A549 (cell line): Measurements from ENCODE around the gene MAPKAP1. TPM values are rescaled to one million over a fixed set of nuclear protein-coding genes. Genes with fewer than 3 reads are reported as not detected.

Source experiments
- ATAC-seq, 2 experiments: fragments of 200-7000 bp in 1 of 2; fragments of >200 bp in 1 of 2; cut with Nextera tagmentation in 1 of 2; cut with Tn5 transposase in 1 of 2; 3 replicates each; pipeline versions ENCODE4 v1.8.0 to v1.9.1; 2018 to 2020; ENCODE audit warnings: mild to moderate bottlenecking in 1 of 2, moderate library complexity in 1 of 2
- CTCF ChIA-PET: fragments of 300-600 bp; sonication (Branson Sonifier 250); formaldehyde crosslinking; extraction: SDS; loops from one replicate; lab custom pipeline; 2021; ENCODE audit warnings: antibody characterized with exemption, inconsistent platforms; lab: Yijun Ruan, JAX
- POLR2A ChIA-PET: fragments of 350-600 bp; formaldehyde crosslinking; extraction: SDS; loops from one replicate; lab custom pipeline; 2021; ENCODE audit warnings: antibody characterized with exemption, inconsistent platforms; lab: Yijun Ruan, JAX
- DNase-seq, 2 experiments: peaks; one replicate each; pipeline versions ENCODE4 v3.0.0 to v3.0.0-alpha.2; 2011 to 2016; ENCODE audit warnings: low read depth in 1 of 2, low spot score in 1 of 2
- FAIRE-seq: peaks from 2 replicates; lab custom pipeline; 2011; peaks lifted over from hg19 to GRCh38; lab: Jason Lieb, UNC
- H3K27ac ChIP-seq, 2 experiments: fragments of >200 bp; sonication (Bioruptor Twin); formaldehyde crosslinking; 3 replicates each; pipeline ENCODE4 v1.5.1; 2016 to 2017
- H3K4me1 ChIP-seq: fragments of >200 bp; sonication (Bioruptor Twin); formaldehyde crosslinking; 3 replicates; pipeline ENCODE4 v1.6.1; 2016
- H3K4me2 ChIP-seq: fragments of >200 bp; sonication (Bioruptor Twin); formaldehyde crosslinking; 3 replicates; pipeline ENCODE4 v1.6.1; 2016
- H3K4me3 ChIP-seq: fragments of >200 bp; sonication (Bioruptor Twin); formaldehyde crosslinking; 3 replicates; pipeline ENCODE4 v1.5.1; 2016
- H3K9me3 ChIP-seq: fragments of >200 bp; sonication (Bioruptor Twin); formaldehyde crosslinking; 3 replicates; pipeline ENCODE4 v1.6.1; 2016
- CBX2 ChIP-seq: fragments of 200-600 bp; sonication (generic); IDR thresholded peaks from 2 replicates; pipeline ENCODE4 v1.6.1; 2016; ENCODE audit warnings: low read depth, mild to moderate bottlenecking, borderline replicate concordance
- CHD2 ChIP-seq: fragments of 150-350 bp; IDR thresholded peaks from 2 replicates; pipeline ENCODE4 v1.6.1; 2014; ENCODE audit warnings: low read length; ENCODE audit not compliant: partially characterized antibody
- EHMT2 ChIP-seq: fragments of 200-600 bp; sonication (generic); IDR thresholded peaks from 2 replicates; pipeline ENCODE4 v1.6.1; 2016; ENCODE audit warnings: antibody characterized with exemption, low read depth, mild to moderate bottlenecking, moderate library complexity
- EP300 ChIP-seq, 2 experiments: fragments of >200 bp; sonication (Bioruptor Twin); formaldehyde crosslinking; IDR thresholded peaks; 2 replicates in 1 of 2; 3 replicates in 1 of 2; pipeline ENCODE4 v1.6.1; 2016 to 2017
- FOSB ChIP-seq: fragments of 250-450 bp; sonication (Bioruptor Pico); IDR thresholded peaks from 2 replicates; pipeline ENCODE4 v1.5.0; 2020; ENCODE audit warnings: mild to moderate bottlenecking, moderate library complexity
- FOSL2 ChIP-seq, 2 experiments: fragments of 450-650 bp in 1 of 2; fragments of >200 bp in 1 of 2; sonication (Bioruptor Twin) in 1 of 2; formaldehyde crosslinking; IDR thresholded peaks; 2 replicates each; pipeline versions ENCODE4 v1.5.0 to v1.6.1; 2016 to 2020; ENCODE audit warnings: mild to moderate bottlenecking in 1 of 2, moderate library complexity in 1 of 2
- GATA3 ChIP-seq: IDR thresholded peaks from 2 replicates; pipeline ENCODE4 v1.6.1; 2012; ENCODE audit warnings: borderline replicate concordance
- HMGXB4 ChIP-seq: fragments of 250-450 bp; sonication (Bioruptor Pico); IDR thresholded peaks from 2 replicates; pipeline ENCODE4 v1.5.0; 2021; ENCODE audit warnings: mild to moderate bottlenecking, moderate library complexity, borderline replicate concordance
- HOXB5 ChIP-seq: fragments of 250-450 bp; sonication (Bioruptor Pico); IDR thresholded peaks from 2 replicates; pipeline ENCODE4 v1.5.0; 2020; ENCODE audit warnings: mild to moderate bottlenecking, moderate library complexity
- KDM5A ChIP-seq: fragments of 200-600 bp; sonication (generic); IDR thresholded peaks from 2 replicates; pipeline ENCODE4 v1.6.1; 2016; ENCODE audit warnings: antibody characterized with exemption, mild to moderate bottlenecking
- NFE2L2 ChIP-seq: fragments of 150-350 bp; conservative IDR thresholded peaks from 2 replicates; pipeline ENCODE4 v1.6.1; 2014; ENCODE audit warnings: low read length
- NPAS2 ChIP-seq: fragments of 250-450 bp; sonication (Bioruptor Pico); IDR thresholded peaks from 2 replicates; pipeline ENCODE4 v1.8.0; 2022; ENCODE audit warnings: mild to moderate bottlenecking, moderate library complexity, borderline replicate concordance
- POLR2AphosphoS2 ChIP-seq: conservative IDR thresholded peaks from 2 replicates; pipeline ENCODE4 v1.6.1; 2012; ENCODE audit warnings: low read length, improper control_type of control experiment, inconsistent platforms
- RAD21 ChIP-seq, 2 experiments: fragments of >200 bp in 1 of 2; sonication (Bioruptor Twin) in 1 of 2; formaldehyde crosslinking in 1 of 2; IDR thresholded peaks in 1 of 2; conservative IDR thresholded peaks in 1 of 2; 2 replicates in 1 of 2; 3 replicates in 1 of 2; pipeline ENCODE4 v1.6.1; 2012 to 2018; ENCODE audit warnings: inconsistent platforms in 1 of 2
- SREBF2 ChIP-seq: fragments of 450-650 bp; IDR thresholded peaks from 2 replicates; pipeline ENCODE4 v1.6.1; 2014; ENCODE audit warnings: mild to moderate bottlenecking, moderate library complexity
- TFCP2L1 ChIP-seq: fragments of 250-450 bp; sonication (Bioruptor Pico); IDR thresholded peaks from 2 replicates; pipeline ENCODE4 v1.5.0; 2021; ENCODE audit warnings: mild to moderate bottlenecking
- TP53 ChIP-seq: fragments of 250-450 bp; sonication (Bioruptor Pico); IDR thresholded peaks from 2 replicates; pipeline ENCODE4 v1.5.0; 2021; ENCODE audit warnings: mild to moderate bottlenecking, moderate library complexity
- USF2 ChIP-seq: fragments of 450-650 bp; IDR thresholded peaks from 2 replicates; pipeline ENCODE4 v1.6.1; 2014; ENCODE audit warnings: antibody characterized with exemption
- ZSCAN20 ChIP-seq: fragments of 250-450 bp; sonication (Bioruptor Pico); IDR thresholded peaks from 2 replicates; pipeline ENCODE4 v1.8.0; 2022; ENCODE audit warnings: mild to moderate bottlenecking, moderate library complexity
- WGBS: methylation state at CpG from one replicate; pipeline ENCODE4 v1.1.6; 2017; ENCODE audit errors: missing lambda C conversion rate; 5-methylcytosine and 5-hydroxymethylcytosine counted together
- polyA plus RNA-seq, 4 experiments: library from polyadenylated mRNA; depleted of rRNA in 3 of 4; stranded (reverse); fragments of >200 nt; fragmentation: RNase III in 1 of 4; extraction: RNeasy Plus Mini Kit Qiagen cat#74134 plus additional on column Dnase treatment in 1 of 4; gene quantifications; 2 replicates in 3 of 4; 3 replicates in 1 of 4; pipeline ENCODE4 v1.2.3, GENCODE V29; 2011 to 2017
- TF ChIP-seq, protein P1 (sequence below): fragments of 250-450 bp; sonication (Bioruptor Pico); IDR thresholded peaks from 2 replicates; pipeline ENCODE4 v1.5.0; 2020; ENCODE audit warnings: low read depth, mild to moderate bottlenecking, moderate library complexity
- TF ChIP-seq, protein P2 (sequence below): fragments of >200 bp; sonication (Bioruptor Twin); formaldehyde crosslinking; IDR thresholded peaks from 2 replicates; pipeline ENCODE4 v1.6.1; 2016

MAPKAP1 gene
- polyA plus RNA-seq, 2 of the 4 experiments (the other 2 are of a cell fraction): 49.9 to 119 TPM

- ATAC-seq (peak in 1 of 2 experiments; percentile 23; a peak in 2 of 6 replicates), DNase-seq (peak in 1 of 2 experiments; percentile 18), FAIRE-seq (no peak)
- H3K27ac ChIP-seq: peak overlapping the region; percentile 16 to 43; a peak in 3 of 6 replicates
- no peak overlapping the region for H3K4me3 ChIP-seq
- WGBS: 71% methylated on average over 8 of the region's 8 CpGs
- ChIA-PET CTCF (no interaction called here), POLR2A (no interaction called here)
- no peaks in the 10 kb centered on the region for H3K9me3 ChIP-seq
- TF ChIP-seq, protein P1, sequence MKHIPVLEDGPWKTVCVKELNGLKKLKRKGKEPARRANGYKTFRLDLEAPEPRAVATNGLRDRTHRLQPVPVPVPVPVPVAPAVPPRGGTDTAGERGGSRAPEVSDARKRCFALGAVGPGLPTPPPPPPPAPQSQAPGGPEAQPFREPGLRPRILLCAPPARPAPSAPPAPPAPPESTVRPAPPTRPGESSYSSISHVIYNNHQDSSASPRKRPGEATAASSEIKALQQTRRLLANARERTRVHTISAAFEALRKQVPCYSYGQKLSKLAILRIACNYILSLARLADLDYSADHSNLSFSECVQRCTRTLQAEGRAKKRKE (CRISPR knock-in tag): no peak
- TF ChIP-seq CHD2: no peak
- TF ChIP-seq ZSCAN20 (CRISPR knock-in tag): no peak
- no peak for TF ChIP-seq FOSL2 (IDR thresholded peaks at IDR 0.05)
- TF ChIP-seq FOSL2 (CRISPR knock-in tag; IDR thresholded peaks at IDR 0.05): no peak
- no peak for TF ChIP-seq HMGXB4
- no peak for TF ChIP-seq HOXB5 (CRISPR knock-in tag)
- TF ChIP-seq TP53 (CRISPR knock-in tag): no peak
- TF ChIP-seq USF2: no peak
- TF ChIP-seq TFCP2L1 (CRISPR knock-in tag): no peak
- TF ChIP-seq KDM5A: no peak
- TF ChIP-seq, protein P2, sequence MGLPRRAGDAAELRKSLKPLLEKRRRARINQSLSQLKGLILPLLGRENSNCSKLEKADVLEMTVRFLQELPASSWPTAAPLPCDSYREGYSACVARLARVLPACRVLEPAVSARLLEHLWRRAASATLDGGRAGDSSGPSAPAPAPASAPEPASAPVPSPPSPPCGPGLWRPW: no peak
- TF ChIP-seq FOSB (CRISPR knock-in tag): no peak
- no peak for TF ChIP-seq NFE2L2
- no peak for TF ChIP-seq CBX2
- no peak for TF ChIP-seq RAD21 (conservative IDR thresholded peaks at IDR 0.05 in 1 of 2, IDR thresholded peaks at IDR 0.05 in 1 of 2)
- no peak for TF ChIP-seq POLR2AphosphoS2
- no peak for TF ChIP-seq EHMT2
- TF ChIP-seq NPAS2: no peak
- no peak for TF ChIP-seq SREBF2
- peak overlapping the region; percentile 10; the same call in 1 of the 3 replicates for H3K4me2 ChIP-seq
- H3K4me1 ChIP-seq: peaks cover 30% of the 10 kb centered on the region; the same call in 2 of the 3 replicates
Measured at GRCh38 chr9:125495172-125496119, 211.6 kb downstream of the MAPKAP1 start.

- no peaks in the 10 kb centered on the region for H3K9me3 ChIP-seq
- 92% methylated on average over 1 of the region's 1 CpG for WGBS
- peaks cover 30% of the 10 kb centered on the region; the same call in 2 of the 3 replicates for H3K4me1 ChIP-seq
- DNase-seq: no peak
- POLR2A ChIA-PET: no interaction called here
- H3K27ac ChIP-seq: no peak overlapping the region; a peak in 1 of 6 replicates
- H3K4me3 ChIP-seq: no peak overlapping the region
- no peak for FAIRE-seq
- ATAC-seq: peak in 1 of 2 experiments; percentile 48; a peak in 2 of 6 replicates
- no peak overlapping the region for H3K4me2 ChIP-seq
- CTCF ChIA-PET: interaction anchor here (1.4 kb wide), 1 partner anchor 64 kb away, joined by 4 read pairs; no protein-coding TSS in a partner anchor
- no peak for TF ChIP-seq EP300 (IDR thresholded peaks at IDR 0.05)
- no peak for TF ChIP-seq TP53 (CRISPR knock-in tag)
- no peak for TF ChIP-seq GATA3
- TF ChIP-seq, all 56 proteins: peak for 0
Measured at GRCh38 chr9:125494653-125494915, 212.4 kb downstream of the MAPKAP1 start.
